GM18505 (cell line): ENCODE results near the gene ELOVL4.

Experiments
- ATAC-seq: cut with Tn5 transposase; IDR thresholded peaks from one replicate; pipeline ENCODE4 v1.9.1; 2021; ENCODE audit not compliant: unreplicated experiment
- POLR2A ChIP-seq: IDR thresholded peaks from 4 replicates; pipeline ENCODE4 v1.6.1; 2011; ENCODE audit warnings: borderline replicate concordance; ENCODE audit not compliant: insufficient read depth, insufficient read length; ENCODE audit errors: extremely low read depth

ELOVL4 gene

DNA sequence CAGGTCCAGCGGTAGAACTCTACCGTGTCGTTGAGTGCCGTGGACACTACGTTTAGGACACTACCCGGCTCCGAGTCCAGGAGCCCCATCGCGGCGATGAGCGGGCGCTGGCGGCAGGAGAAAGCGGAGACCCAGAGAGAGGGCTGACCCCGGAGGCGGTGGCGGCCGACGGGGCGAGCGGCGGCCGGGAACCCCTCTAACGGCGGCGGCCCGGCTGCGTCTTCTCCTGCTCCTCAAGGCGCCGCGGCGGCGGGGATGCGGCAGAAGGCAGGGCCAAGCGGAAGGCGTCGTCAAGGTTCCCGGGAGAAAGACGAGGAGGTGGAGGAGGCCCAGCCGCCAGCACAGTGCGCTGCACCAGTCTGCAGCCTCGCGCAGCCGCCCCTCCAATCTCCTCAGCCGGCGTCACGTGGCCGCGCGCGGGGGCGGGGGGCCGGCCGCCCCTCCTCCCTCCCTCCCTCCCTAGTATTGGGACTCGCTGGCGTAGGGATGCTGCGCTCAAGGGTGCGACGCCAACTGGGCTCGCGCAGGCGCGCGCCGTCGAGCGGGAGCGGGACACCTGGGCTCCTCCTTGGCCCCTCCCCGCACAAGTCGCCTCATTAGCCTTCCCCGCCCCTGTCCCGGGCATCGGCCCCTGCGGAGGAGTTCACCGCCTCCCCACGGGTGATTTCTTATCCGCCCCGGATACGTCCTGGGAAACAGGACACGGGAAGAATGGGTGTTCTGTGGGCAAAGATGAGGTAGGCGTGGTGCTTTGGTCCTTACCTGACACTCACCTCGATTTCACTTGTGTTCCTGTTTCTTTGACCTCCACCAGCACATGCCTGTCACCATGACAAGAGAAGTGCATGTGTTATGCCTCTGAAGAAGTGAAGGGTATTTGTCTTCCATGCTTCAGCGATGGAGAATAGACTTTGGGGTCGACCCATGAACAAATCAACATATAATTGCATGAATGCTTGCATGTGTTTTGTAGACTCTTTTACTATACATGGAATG, at the start of gene ELOVL4:
ELOVL4 (minus strand) TSS at position 363 of the 996 bp plus-strand sequence; CDS start at position 89, 274 bp downstream.
- no peak for TF ChIP-seq POLR2A
- peak; percentile 46 for ATAC-seq

DNA sequence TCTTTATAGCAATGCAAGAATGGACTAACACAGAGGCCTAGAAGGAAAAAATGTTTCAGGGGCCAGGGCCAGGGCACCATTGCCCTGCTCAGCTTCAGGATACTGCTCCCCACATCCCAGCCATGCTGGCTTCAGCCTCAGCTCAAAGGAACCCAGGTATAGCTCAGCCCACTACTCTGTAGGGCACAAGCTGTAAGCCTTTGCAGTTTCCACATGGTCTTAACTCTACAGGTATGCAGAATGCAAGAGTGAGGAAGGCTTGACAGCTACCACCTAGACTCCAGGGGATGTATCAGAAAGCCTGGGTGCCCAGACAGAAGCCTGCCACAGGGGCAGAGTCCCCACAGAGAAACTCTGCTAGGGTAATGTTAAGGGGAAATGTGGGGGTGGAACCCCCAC, 46.6 kb upstream of the ELOVL4 start:
- ATAC-seq: no peak
- no peak for TF ChIP-seq POLR2A

DNA sequence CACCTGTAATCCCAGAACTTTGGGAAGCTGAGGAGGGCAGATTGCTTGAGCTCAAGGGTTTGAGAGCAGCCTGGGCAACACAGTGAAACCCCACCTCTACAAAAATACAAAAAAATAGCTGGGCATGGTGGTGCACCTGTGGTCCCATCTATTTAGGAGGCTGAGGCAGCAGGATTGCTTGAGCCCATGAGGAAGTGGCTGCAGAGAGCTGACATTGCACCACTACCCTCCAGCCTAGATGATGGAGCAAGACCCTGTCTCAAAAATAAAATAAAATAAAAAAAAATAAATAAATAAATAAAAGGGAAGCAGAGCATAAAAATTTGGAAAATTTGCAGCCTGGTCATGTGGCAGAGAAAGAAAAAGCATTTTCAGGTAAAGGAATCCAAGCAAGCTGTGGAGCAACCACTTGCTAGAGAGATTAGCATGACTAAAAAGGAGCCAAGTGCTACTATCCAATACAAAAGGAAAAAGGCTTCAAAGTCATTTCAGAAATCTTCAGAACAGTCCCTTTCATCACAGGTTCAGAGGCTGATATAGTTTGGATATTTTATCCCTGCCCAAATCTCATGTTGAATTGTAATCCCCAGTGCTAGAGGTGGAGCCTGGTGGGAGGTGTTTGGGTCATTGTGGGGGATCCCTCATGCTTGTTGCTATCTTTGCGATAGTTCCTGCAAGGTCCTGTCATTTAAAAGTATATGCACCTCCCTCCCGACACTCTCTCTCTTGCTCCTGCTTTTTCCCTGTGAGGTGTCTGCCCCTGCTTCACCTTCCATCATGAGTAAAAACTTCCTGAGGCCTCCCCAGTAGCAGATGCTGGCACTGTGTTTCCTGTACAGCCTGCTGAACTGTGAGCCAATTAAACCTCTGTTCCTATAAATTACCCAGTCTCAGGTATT, 45.9 kb upstream of the ELOVL4 start:
- no peak for TF ChIP-seq POLR2A
- no peak for ATAC-seq

DNA sequence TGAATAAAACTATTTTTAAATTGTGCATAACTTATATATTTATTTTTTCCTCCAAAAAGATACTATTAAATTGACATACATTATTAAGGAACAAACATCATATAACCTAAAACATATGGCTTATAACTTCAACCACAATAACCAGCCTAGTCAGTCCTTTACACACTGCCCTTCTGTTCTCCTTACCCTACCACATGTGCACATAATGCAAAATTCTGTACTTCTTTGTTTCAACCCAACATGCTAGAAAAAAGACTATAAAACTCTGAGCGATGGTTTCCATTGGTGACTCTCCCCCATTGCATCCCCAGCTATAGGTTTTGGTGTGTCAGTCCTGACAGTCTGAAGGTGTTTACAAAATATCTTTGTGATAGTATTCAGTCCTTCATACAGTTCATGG, 42.3 kb upstream of the ELOVL4 start:
- ATAC-seq: no peak
- no peak for TF ChIP-seq POLR2A

- ATAC-seq: peak; percentile 45
- TF ChIP-seq POLR2A: no peak
These were observed 37.8 kb upstream of the ELOVL4 start for GRCh38 chr6:79985128-79985527.

DNA sequence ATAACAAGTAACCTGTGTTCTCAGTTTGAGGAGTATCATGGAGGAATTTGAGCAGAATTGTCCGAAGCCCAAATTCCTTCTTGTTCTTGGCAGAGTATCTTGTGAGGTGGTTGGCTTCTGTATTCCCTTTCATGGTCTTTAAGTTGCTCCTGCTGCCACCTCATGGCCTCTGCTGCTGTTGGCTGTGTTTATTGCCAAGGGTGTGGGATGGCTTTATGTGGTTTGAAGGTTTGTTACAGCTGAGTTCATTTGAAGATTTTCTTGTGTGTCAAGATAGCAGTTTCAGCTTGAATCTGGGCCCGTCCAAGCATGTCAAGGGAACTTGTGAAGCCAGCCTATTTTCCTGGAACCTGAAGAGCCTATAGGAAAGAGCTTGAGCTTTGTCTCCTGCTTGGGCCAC, 36.9 kb upstream of the ELOVL4 start:
- no peak for TF ChIP-seq POLR2A
- peak; percentile 65 for ATAC-seq

DNA sequence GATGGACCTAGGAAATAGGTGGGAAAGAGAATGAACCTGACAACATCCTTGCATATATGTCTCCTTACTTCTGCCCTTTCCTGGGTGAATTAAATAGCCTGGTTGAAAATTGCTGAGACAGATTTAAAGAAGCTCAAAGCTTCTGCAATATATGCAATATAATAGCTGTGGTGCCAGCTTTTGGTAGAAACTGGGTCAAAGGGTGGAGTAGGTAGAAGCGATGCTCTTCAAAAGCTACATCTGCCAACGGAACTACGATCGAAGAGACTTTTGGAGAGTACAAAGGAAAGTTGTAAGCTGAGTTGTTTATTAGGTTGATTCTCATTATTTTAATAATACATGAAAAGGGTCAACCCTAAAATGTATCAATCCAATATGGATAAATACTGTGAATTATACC, 34.3 kb upstream of the ELOVL4 start:
- no peak for ATAC-seq
- TF ChIP-seq POLR2A: no peak

DNA sequence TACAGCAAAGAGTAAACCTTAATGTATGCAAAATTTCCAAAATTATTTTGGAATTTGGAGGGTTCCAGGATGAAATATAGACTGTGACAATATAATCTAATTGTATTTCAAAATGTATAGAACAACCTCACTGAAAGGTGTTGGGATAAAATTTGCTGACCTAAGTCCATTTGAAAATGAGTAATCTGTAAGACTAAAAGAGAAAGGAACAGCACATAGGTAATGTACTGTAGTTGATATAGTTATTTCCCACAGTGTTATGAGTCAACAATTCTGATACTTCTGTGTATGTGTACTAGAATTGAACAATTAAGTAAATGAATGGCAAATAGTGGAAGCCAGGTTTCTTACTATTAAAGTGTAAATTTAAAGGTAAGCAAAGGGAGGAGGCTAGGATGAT, 23.8 kb upstream of the ELOVL4 start:
- TF ChIP-seq POLR2A: no peak
- no peak for ATAC-seq

GRCh38 chr6:79969784-79970183, 22.4 kb upstream of the ELOVL4 start:
- ATAC-seq: no peak
- TF ChIP-seq POLR2A: no peak

DNA sequence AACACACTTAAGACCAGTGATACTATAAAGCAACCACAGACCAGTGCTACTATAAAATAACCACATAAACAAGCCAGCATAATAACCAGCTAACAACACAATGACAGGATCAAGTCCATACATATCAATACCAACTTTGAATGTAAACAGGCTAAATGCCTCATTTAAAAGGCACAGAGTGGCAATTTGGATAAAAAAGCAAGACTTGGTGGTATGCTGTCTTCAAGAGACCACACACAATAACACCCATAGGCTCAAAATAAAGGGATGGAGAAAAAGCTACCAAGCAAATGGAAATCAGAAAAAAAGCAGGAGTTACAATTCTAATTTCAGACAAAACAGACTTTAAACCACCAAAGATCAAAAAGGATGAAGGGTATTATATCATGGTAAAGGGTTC, 19.8 kb upstream of the ELOVL4 start:
- ATAC-seq: no peak
- no peak for TF ChIP-seq POLR2A

GRCh38 chr6:79964607-79965081, 17.3 kb upstream of the ELOVL4 start:
- no peak for TF ChIP-seq POLR2A
- no peak for ATAC-seq

GRCh38 chr6:79954849-79955248, 7.5 kb upstream of the ELOVL4 start:
- ATAC-seq: no peak

DNA sequence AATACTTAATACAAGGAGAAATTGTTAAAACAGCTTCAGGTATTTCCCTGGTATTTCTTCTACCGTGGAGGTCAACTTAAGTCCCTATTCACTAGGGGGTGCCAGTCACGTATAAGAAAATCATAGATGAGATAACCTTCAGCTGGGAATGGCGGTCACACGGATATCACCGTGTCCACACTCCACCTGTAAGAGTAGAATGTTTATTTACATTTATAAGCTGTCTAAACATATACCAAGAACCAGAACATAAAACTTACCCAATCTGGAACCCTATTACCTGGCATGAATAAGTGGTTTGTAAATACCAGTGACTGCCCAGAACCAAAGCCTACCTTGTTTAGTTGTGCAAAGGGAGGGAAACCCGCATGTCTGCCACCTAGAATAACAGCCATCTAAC, 1.9 kb upstream of the ELOVL4 start:
- TF ChIP-seq POLR2A: no peak
- ATAC-seq: peak; percentile 49

More at GRCh38 chr6:79954849-79955248, 7.5 kb upstream of the ELOVL4 start:
- TF ChIP-seq POLR2A: no peak
